SK-N-SH (cell line): ENCODE results near the gene HHIPL1. TPM values are rescaled to one million over a fixed set of nuclear protein-coding genes. Genes with fewer than 3 reads are reported as not detected.

ENCODE experiments used
- CTCF ChIA-PET: fragments of 300-600, 350-600 bp; formaldehyde crosslinking; extraction: SDS; loops from one replicate; lab custom pipeline; 2021; lab: Yijun Ruan, JAX
- POLR2A ChIA-PET: fragments of 350-600 bp; sonication (Branson Sonifier 250); formaldehyde crosslinking; extraction: SDS; loops from one replicate; lab custom pipeline; 2020; ENCODE audit warnings: antibody characterized with exemption, inconsistent platforms; lab: Yijun Ruan, JAX
- DNase-seq: peaks from one replicate; pipeline ENCODE4 v3.0.0; 2012
- H2AFZ ChIP-seq: fragments of 200-600 bp; sonication (generic); 2 replicates; pipeline ENCODE4 v1.8.1; 2016; ENCODE audit warnings: antibody characterized with exemption, mild to moderate bottlenecking, low read depth
- H3F3A ChIP-seq: fragments of 200-600 bp; sonication (generic); replicated peaks from 2 replicates; pipeline ENCODE3; 2016; ENCODE audit warnings: antibody characterized with exemption, mild to moderate bottlenecking; ENCODE audit not compliant: insufficient read depth
- H3K27ac ChIP-seq, 2 experiments: fragments of 200-500 bp in 1 of 2; fragments of 200-600 bp in 1 of 2; sonication (Bioruptor generic) in 1 of 2; sonication (generic), shearing (Covaris generic) in 1 of 2; 2 replicates each; pipeline versions ENCODE4 v1.5.1 to v1.6.1; 2014 to 2016; ENCODE audit warnings: low read depth in 2 of 2, inconsistent platforms in 1 of 2, low read length in 1 of 2, mild to moderate bottlenecking in 1 of 2, mixed read lengths in 1 of 2
- H3K27me3 ChIP-seq: fragments of 200-600 bp; sonication (generic), shearing (Covaris generic); 2 replicates; pipeline ENCODE4 v1.6.1; 2016; ENCODE audit warnings: mixed run types; ENCODE audit not compliant: insufficient read depth
- H3K36me3 ChIP-seq, 2 experiments: fragments of 200-500 bp in 1 of 2; fragments of 200-600 bp in 1 of 2; sonication (Bioruptor generic) in 1 of 2; sonication (generic) in 1 of 2; replicated peaks in 1 of 2; 2 replicates each; pipeline versions ENCODE3 to v1.5.1; 2014 to 2016; ENCODE audit warnings: low read length in 1 of 2, mild to moderate bottlenecking in 1 of 2; ENCODE audit not compliant: insufficient read depth in 2 of 2, control insufficient read depth in 1 of 2
- H3K4me1 ChIP-seq, 2 experiments: fragments of 200-500 bp in 1 of 2; fragments of 200-600 bp in 1 of 2; sonication (Bioruptor generic) in 1 of 2; sonication (generic), shearing (Covaris generic) in 1 of 2; 2 replicates each; pipeline versions ENCODE4 v1.5.1 to v1.6.1; 2014 to 2016; ENCODE audit warnings: low read depth in 1 of 2, low read length in 1 of 2, mixed run types in 1 of 2; ENCODE audit not compliant: insufficient read depth in 2 of 2, control insufficient read depth in 1 of 2
- H3K4me2 ChIP-seq: fragments of 200-600 bp; sonication (generic), shearing (Covaris generic); 2 replicates; pipeline ENCODE4 v1.6.1; 2017; ENCODE audit warnings: mixed run types
- H3K4me3 ChIP-seq, 2 experiments: fragments of 200-500 bp in 1 of 2; fragments of 200-600 bp in 1 of 2; sonication (Bioruptor generic) in 1 of 2; sonication (generic), shearing (Covaris generic) in 1 of 2; 2 replicates each; pipeline versions ENCODE4 v1.5.1 to v1.8.1; 2014 to 2016; ENCODE audit warnings: low read depth in 2 of 2, inconsistent platforms in 1 of 2, low read length in 1 of 2, mild to moderate bottlenecking in 1 of 2, mixed read lengths in 1 of 2, moderate library complexity in 1 of 2
- H3K79me2 ChIP-seq: fragments of 200-600 bp; sonication (generic); 2 replicates; pipeline ENCODE4 v1.8.1; 2017; ENCODE audit warnings: mild to moderate bottlenecking; ENCODE audit not compliant: insufficient read depth
- H3K9ac ChIP-seq: fragments of 200-600 bp; sonication (generic); 2 replicates; pipeline ENCODE4 v1.6.1; 2017; ENCODE audit warnings: mixed run types
- H3K9me2 ChIP-seq: fragments of 200-600 bp; sonication (generic); 2 replicates; pipeline ENCODE4 v1.6.1; 2017; ENCODE audit warnings: mixed run types
- H3K9me3 ChIP-seq: fragments of 200-600 bp; sonication (generic); 2 replicates; pipeline ENCODE4 v1.6.1; 2017; ENCODE audit warnings: mixed run types, mild to moderate bottlenecking, moderate library complexity
- H4K20me1 ChIP-seq: fragments of 200-600 bp; sonication (generic); 2 replicates; pipeline ENCODE4 v1.6.1; 2017; ENCODE audit warnings: mild to moderate bottlenecking, mixed run types; ENCODE audit not compliant: insufficient read depth
- EP300 ChIP-seq, 2 experiments: IDR thresholded peaks; 2 replicates each; pipeline versions ENCODE4 v1.4.0 to v1.6.1; 2012; ENCODE audit warnings: borderline replicate concordance in 1 of 2, low read depth in 1 of 2, low read length in 1 of 2
- EZH2phosphoT487 ChIP-seq: fragments of 200-600 bp; sonication (generic); IDR thresholded peaks from 2 replicates; pipeline ENCODE4 v1.6.1; 2017; ENCODE audit warnings: low read depth, mixed run types, mild to moderate bottlenecking, antibody characterized with exemption, moderate library complexity, borderline replicate concordance
- FOXJ3 ChIP-seq: sonication (generic); formaldehyde crosslinking; IDR thresholded peaks from 2 replicates; pipeline ENCODE4 v1.5.1; 2020; ENCODE audit warnings: mild to moderate bottlenecking, missing genetic modification reagents
- FOXM1 ChIP-seq: IDR thresholded peaks from 2 replicates; pipeline ENCODE4 v1.4.0; 2012; ENCODE audit warnings: low read depth, mild to moderate bottlenecking
- GATA2 ChIP-seq: sonication (generic); formaldehyde crosslinking; IDR thresholded peaks from 2 replicates; pipeline ENCODE4 v1.5.0; 2020; ENCODE audit warnings: mild to moderate bottlenecking, missing genetic modification reagents
- IRF3 ChIP-seq: fragments of 150-350 bp; IDR thresholded peaks from 2 replicates; pipeline ENCODE4 v1.6.1; 2016; ENCODE audit warnings: mild to moderate bottlenecking, low read depth, low read length
- MAX ChIP-seq: IDR thresholded peaks from 2 replicates; pipeline ENCODE4 v1.4.0; 2012; ENCODE audit warnings: low read depth
- PBX3 ChIP-seq: IDR thresholded peaks from 2 replicates; pipeline ENCODE4; 2012
- RAD21 ChIP-seq: IDR thresholded peaks from 2 replicates; pipeline ENCODE4 v1.6.1; 2012; ENCODE audit warnings: mild to moderate bottlenecking, low read length
- RCOR1 ChIP-seq: fragments of 150-350 bp; IDR thresholded peaks from 2 replicates; pipeline ENCODE4 v1.6.1; 2017; ENCODE audit warnings: antibody characterized with exemption, low read length
- RFX5 ChIP-seq: IDR thresholded peaks from 2 replicates; pipeline ENCODE4 v1.6.1; 2012; ENCODE audit warnings: mild to moderate bottlenecking, improper control_type of control experiment, low read length
- SMC3 ChIP-seq: IDR thresholded peaks from 2 replicates; pipeline ENCODE4 v1.6.1; 2012; ENCODE audit warnings: low read depth, low read length, improper control_type of control experiment
- TCF12 ChIP-seq: IDR thresholded peaks from 2 replicates; pipeline ENCODE4 v1.4.0; 2012
- WGBS: methylation state at CpG from one replicate; pipeline ENCODE4 v1.1.6; 2017; ENCODE audit warnings: low lambda C conversion rate; 5-methylcytosine and 5-hydroxymethylcytosine counted together
- polyA plus RNA-seq, 3 experiments: library from polyadenylated mRNA; depleted of rRNA; stranded (reverse); fragments of >200 nt; gene quantifications; 2 replicates each; pipeline ENCODE4 v1.2.3, GENCODE V29; 2012

The HHIPL1 gene
- polyA plus RNA-seq, 1 of the 3 experiments (the other 2 are of a cell fraction): 0.02 TPM

- no peak for TF ChIP-seq RFX5
Measured at GRCh38 chr14:99708449-99708848, 63.5 kb downstream of the HHIPL1 start (continued).

GRCh38 chr14:99713972-99714371, 69.0 kb downstream of the HHIPL1 start:
- H3K4me1 ChIP-seq: no peaks in the 10 kb centered on the region
- CTCF ChIA-PET: interaction anchor here (0.6 to 2.5 kb wide), 3 partner anchors 16 to 171 kb away, joined by 3 to 12 read pairs (median 5); no protein-coding TSS in a partner anchor
- no peak overlapping the region for H3K4me3 ChIP-seq
- H3F3A ChIP-seq: no peaks in the 10 kb centered on the region
- no peak overlapping the region for H3K9ac ChIP-seq
- H3K27me3 ChIP-seq: no peaks in the 10 kb centered on the region
- H3K79me2 ChIP-seq: no peaks in the 10 kb centered on the region
- H4K20me1 ChIP-seq: no peaks in the 10 kb centered on the region
- DNase-seq: no peak
- TF ChIP-seq TCF12: peak; percentile 42
- TF ChIP-seq MAX: no peak
- TF ChIP-seq PBX3: 0 out of 2 replicates have a peak, but pooled peaks have one; percentile 21
- TF ChIP-seq EP300 (IDR thresholded peaks at IDR 0.05; ENCODE audit: borderline replicate concordance in 1 of 2, low read depth in 1 of 2, low read length in 1 of 2): peak in 1 of 2 experiments; percentile 63; a peak in 2 of 4 replicates
- peak; percentile 55; the same call in 1 of the 2 replicates for TF ChIP-seq RCOR1
- no peak for TF ChIP-seq IRF3
- TF ChIP-seq GATA2 (CRISPR knock-in tag): peak; percentile 60
- H3K9me2 ChIP-seq: no peaks in the 10 kb centered on the region
- H3K27ac ChIP-seq: no peak overlapping the region
- no peak overlapping the region for H3K4me2 ChIP-seq
- WGBS: 19% methylated on average over 3 of the region's 3 CpGs
- no peak overlapping the region for H2AFZ ChIP-seq
- no peaks in the 10 kb centered on the region for H3K36me3 ChIP-seq
- H3K9me3 ChIP-seq: no peaks in the 10 kb centered on the region
- POLR2A ChIA-PET: no interaction called here

- no peaks in the 10 kb centered on the region for H3K27me3 ChIP-seq
- POLR2A ChIA-PET: no interaction called here
- no peaks in the 10 kb centered on the region for H3K4me1 ChIP-seq
- H3K36me3 ChIP-seq: no peaks in the 10 kb centered on the region
- TF ChIP-seq FOXM1 (no peak), SMC3 (no peak), PBX3 (no peak), FOXJ3 (CRISPR knock-in tag) (no peak), EZH2phosphoT487 (no peak), IRF3 (no peak), RAD21 (no peak)
- no peaks in the 10 kb centered on the region for H3K9me3 ChIP-seq
- no peak overlapping the region for H3K4me2 ChIP-seq
- H3F3A ChIP-seq: no peaks in the 10 kb centered on the region
- no peak overlapping the region for H2AFZ ChIP-seq
- H3K27ac ChIP-seq: no peak overlapping the region
- no peaks in the 10 kb centered on the region for H3K79me2 ChIP-seq
- WGBS: 80% methylated on average over 24 of the region's 24 CpGs
- H4K20me1 ChIP-seq: no peaks in the 10 kb centered on the region
- no peak overlapping the region for H3K9ac ChIP-seq
- H3K4me3 ChIP-seq: no peak overlapping the region
- DNase-seq: no peak
- CTCF ChIA-PET: interaction anchor here (0.6 to 2.5 kb wide), 5 partner anchors 14 to 268 kb away, joined by 3 to 12 read pairs (median 4); partner anchors contain the start of gene EML1
- H3K9me2 ChIP-seq: no peaks in the 10 kb centered on the region
Measured at GRCh38 chr14:99715266-99716000, 70.5 kb downstream of the HHIPL1 start.
